T-helper 1 cell treated with Interleukin-12 subunit alpha and Interleukin-12 subunit beta and Interleukin-4 antibody, amounts not matched to agents 30 μg/mL and 1 μg/mL, for 36 hours (primary cell): ENCODE results near the gene CNGA3.

Source experiments
- H3K27ac Mint-ChIP-seq: one replicate; pipeline ENCODE4 v1.8.0; 2021; ENCODE audit warnings: mild to moderate bottlenecking, mixed read lengths
- H3K27me3 Mint-ChIP-seq: one replicate; pipeline ENCODE4 v1.8.0; 2021; ENCODE audit warnings: low read depth, mixed read lengths
- H3K36me3 Mint-ChIP-seq: one replicate; pipeline ENCODE4 v1.8.0; 2021; ENCODE audit warnings: low read depth, mixed read lengths
- H3K4me1 Mint-ChIP-seq: one replicate; pipeline ENCODE4 v1.8.0; 2021; ENCODE audit warnings: low read depth, mixed read lengths
- H3K4me3 Mint-ChIP-seq: one replicate; pipeline ENCODE4 v1.8.0; 2021; ENCODE audit warnings: mild to moderate bottlenecking, moderate library complexity, mixed read lengths
- H3K9me3 Mint-ChIP-seq: one replicate; pipeline ENCODE4 v1.8.0; 2021; ENCODE audit warnings: mixed read lengths

Gene CNGA3

DNA sequence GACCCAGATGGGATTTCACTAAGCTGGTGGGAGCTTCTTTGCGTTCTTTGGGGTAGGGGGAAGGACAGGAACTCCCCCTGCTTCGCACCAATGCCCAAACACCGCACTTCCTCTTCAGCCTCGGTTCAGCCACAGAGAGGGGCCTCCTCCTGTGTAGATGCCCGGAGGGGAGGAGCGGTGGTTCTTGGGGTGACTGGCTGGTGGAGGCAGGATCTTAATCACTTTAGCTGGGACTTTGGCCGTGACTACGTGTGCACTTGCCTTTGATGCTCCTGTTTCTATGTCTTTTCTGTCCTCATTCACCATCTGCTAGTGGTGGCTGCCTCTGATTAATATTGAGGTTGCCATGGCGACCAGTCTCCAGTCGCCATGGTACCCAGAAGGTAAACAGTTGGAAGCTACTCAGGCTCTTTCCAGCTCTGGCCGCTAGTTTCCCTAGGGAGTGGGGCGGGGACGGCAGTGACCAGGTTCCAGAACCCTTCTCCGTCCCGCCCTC is 1.9 kb downstream of the CNGA3 start:
- Mint-ChIP-seq H3K9me3 (peaks cover 3% of the 10 kb centered on the region), H3K27me3 (peaks cover 69% of the 10 kb centered on the region), H3K27ac (no peak overlapping the region), H3K4me1 (no peaks in the 10 kb centered on the region), H3K36me3 (no peaks in the 10 kb centered on the region), H3K4me3 (no peak overlapping the region)

DNA sequence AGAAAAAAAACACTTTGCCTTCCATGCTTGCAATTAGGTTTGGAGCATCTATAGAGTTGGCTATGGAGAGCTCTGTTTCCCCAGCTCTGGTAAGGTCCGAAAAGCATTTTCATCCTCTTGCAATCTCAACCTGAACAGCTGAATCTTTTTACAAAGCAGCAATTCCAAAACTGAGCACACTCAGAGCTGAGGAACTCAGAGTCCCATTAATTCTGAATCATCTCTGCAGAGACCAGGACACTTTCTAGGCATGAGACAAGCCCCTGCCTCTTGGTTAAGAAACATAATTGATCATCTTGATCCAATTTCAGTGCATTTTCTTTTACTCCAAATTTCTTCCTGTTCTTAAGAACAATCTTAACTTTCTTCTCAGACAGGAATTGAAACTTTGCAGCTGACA is 4.2 kb downstream of the CNGA3 start:
- H3K36me3 Mint-ChIP-seq: no peaks in the 10 kb centered on the region
- peaks cover 56% of the 10 kb centered on the region for H3K27me3 Mint-ChIP-seq
- H3K27ac Mint-ChIP-seq: no peak overlapping the region
- no peaks in the 10 kb centered on the region for H3K4me1 Mint-ChIP-seq
- peaks cover 3% of the 10 kb centered on the region for H3K9me3 Mint-ChIP-seq
- H3K4me3 Mint-ChIP-seq: no peak overlapping the region

GRCh38 chr2:98355881-98356280 is 9.6 kb downstream of the CNGA3 start:
- Mint-ChIP-seq H3K27me3 (peaks cover 19% of the 10 kb centered on the region), H3K27ac (no peak overlapping the region), H3K4me3 (no peak overlapping the region), H3K4me1 (no peaks in the 10 kb centered on the region), H3K36me3 (no peaks in the 10 kb centered on the region), H3K9me3 (peaks cover 3% of the 10 kb centered on the region)

- Mint-ChIP-seq H3K4me3 (no peak overlapping the region), H3K4me1 (no peaks in the 10 kb centered on the region), H3K36me3 (no peaks in the 10 kb centered on the region), H3K27me3 (peaks cover 15% of the 10 kb centered on the region), H3K27ac (no peak overlapping the region), H3K9me3 (peaks cover 3% of the 10 kb centered on the region)
Observed at GRCh38 chr2:98356729-98357128, 10.5 kb downstream of the CNGA3 start.

DNA sequence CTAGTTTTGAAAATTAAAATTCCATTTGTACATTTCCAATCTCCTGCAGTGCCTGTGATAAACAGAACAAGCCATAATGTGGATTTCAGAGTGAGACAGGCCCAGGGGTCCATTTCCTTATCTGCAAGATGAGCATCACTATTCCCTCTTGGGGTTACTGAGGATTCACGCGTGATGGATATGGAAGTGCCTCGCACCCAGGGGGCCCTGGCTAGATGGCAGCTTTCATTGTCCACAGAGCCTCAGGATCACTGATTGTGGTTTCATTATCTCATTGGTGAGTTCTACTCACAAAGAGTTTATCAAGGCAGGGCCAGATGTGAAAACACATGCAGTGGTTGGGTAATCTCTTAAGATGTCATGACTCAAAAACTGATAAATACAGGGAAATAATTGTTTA is 11.6 kb downstream of the CNGA3 start:
- no peak overlapping the region for H3K27ac Mint-ChIP-seq
- H3K4me3 Mint-ChIP-seq: no peak overlapping the region
- H3K36me3 Mint-ChIP-seq: no peaks in the 10 kb centered on the region

GRCh38 chr2:98359986-98360385 is 13.7 kb downstream of the CNGA3 start:
- Mint-ChIP-seq H3K27ac (no peak overlapping the region), H3K36me3 (no peaks in the 10 kb centered on the region), H3K4me1 (no peaks in the 10 kb centered on the region), H3K9me3 (no peaks in the 10 kb centered on the region), H3K27me3 (peaks cover 12% of the 10 kb centered on the region), H3K4me3 (no peak overlapping the region)

More for the DNA sequence above, 11.6 kb downstream of the CNGA3 start:
- peaks cover 12% of the 10 kb centered on the region for H3K27me3 Mint-ChIP-seq
- no peaks in the 10 kb centered on the region for H3K9me3 Mint-ChIP-seq
- H3K4me1 Mint-ChIP-seq: no peaks in the 10 kb centered on the region

DNA sequence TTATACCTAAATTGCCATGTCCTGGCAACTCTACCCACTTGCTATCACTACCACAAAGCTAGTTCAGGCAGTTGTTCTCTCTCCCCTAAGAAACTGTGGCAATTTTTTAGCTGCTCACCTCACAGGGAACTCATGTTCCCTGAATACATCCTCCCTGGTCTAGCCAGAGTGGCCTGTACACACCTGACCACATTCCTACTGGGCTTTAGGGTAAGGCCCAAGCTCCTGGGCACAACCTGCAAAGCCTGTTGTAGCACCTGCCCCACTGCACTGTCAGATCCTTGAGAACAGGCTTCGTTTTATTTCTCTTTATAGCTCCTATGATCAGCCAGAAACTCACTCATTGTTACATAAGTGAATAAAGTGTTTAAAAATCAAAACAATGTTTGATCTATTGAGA is 21.5 kb downstream of the CNGA3 start:
- Mint-ChIP-seq H3K27me3 (peaks cover 11% of the 10 kb centered on the region), H3K4me3 (no peak overlapping the region), H3K9me3 (peaks cover 5% of the 10 kb centered on the region), H3K4me1 (no peaks in the 10 kb centered on the region), H3K27ac (no peak overlapping the region), H3K36me3 (no peaks in the 10 kb centered on the region)

- Mint-ChIP-seq H3K36me3 (no peaks in the 10 kb centered on the region), H3K27ac (no peak overlapping the region), H3K27me3 (peaks cover 18% of the 10 kb centered on the region), H3K9me3 (peaks cover 5% of the 10 kb centered on the region), H3K4me3 (no peak overlapping the region), H3K4me1 (no peaks in the 10 kb centered on the region)
Observed at GRCh38 chr2:98369710-98370239, 23.5 kb downstream of the CNGA3 start.

- Mint-ChIP-seq H3K4me1 (no peaks in the 10 kb centered on the region), H3K27me3 (peaks cover 17% of the 10 kb centered on the region), H3K36me3 (no peaks in the 10 kb centered on the region), H3K9me3 (peaks cover 5% of the 10 kb centered on the region), H3K4me3 (no peak overlapping the region), H3K27ac (no peak overlapping the region)
Observed at GRCh38 chr2:98372121-98372520, 25.9 kb downstream of the CNGA3 start.

DNA sequence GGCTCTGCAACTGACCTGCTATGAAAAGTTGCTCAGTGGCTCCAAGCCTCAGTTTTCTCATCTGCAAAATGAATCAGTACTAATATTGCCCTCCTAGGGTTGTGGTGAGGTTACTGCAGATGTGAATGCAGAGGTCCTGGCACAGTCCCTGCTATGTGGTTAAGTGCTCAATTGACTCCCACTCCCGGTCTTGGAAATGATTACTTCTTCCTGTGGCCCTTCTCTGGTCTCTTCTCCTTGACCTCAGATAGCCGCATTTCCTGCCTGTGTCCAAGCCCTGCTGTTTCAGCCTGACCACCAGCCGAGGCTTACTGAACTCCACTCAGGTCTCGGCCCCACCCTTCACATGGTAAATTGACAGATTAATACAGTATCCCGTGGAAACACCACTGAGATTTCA is 26.3 kb downstream of the CNGA3 start:
- H3K4me3 Mint-ChIP-seq: no peak overlapping the region
- H3K4me1 Mint-ChIP-seq: no peaks in the 10 kb centered on the region
- H3K27ac Mint-ChIP-seq: no peak overlapping the region
- no peaks in the 10 kb centered on the region for H3K36me3 Mint-ChIP-seq
- peaks cover 3% of the 10 kb centered on the region for H3K9me3 Mint-ChIP-seq
- H3K27me3 Mint-ChIP-seq: peaks cover 17% of the 10 kb centered on the region

DNA sequence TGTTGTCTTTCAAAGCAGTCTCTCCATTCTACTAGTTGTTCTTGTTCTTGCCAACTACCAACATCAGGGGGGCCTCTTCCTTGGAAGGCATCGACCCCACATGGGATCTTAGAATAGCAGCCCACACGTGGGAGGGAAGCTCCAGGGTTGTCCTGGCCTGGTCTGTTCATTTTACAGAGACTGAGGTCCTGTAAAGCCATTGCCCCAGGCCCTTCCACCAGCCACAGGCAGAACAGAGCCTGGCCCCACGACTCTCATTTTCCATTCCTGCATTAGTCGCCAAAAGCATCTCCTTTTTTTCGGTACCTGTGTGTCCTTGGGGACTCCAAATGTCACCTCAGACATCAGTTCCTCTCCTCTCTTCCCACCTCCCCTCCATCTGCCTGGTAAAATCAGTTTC is 28.0 kb downstream of the CNGA3 start:
- H3K27ac Mint-ChIP-seq: no peak overlapping the region
- H3K36me3 Mint-ChIP-seq: no peaks in the 10 kb centered on the region
- H3K4me1 Mint-ChIP-seq: no peaks in the 10 kb centered on the region
- peaks cover 20% of the 10 kb centered on the region for H3K27me3 Mint-ChIP-seq
- H3K9me3 Mint-ChIP-seq: no peaks in the 10 kb centered on the region
- H3K4me3 Mint-ChIP-seq: no peak overlapping the region

- Mint-ChIP-seq H3K9me3 (no peaks in the 10 kb centered on the region), H3K4me3 (no peak overlapping the region), H3K4me1 (no peaks in the 10 kb centered on the region), H3K27me3 (peaks cover 20% of the 10 kb centered on the region), H3K36me3 (no peaks in the 10 kb centered on the region), H3K27ac (no peak overlapping the region)
Observed at GRCh38 chr2:98374958-98375570, 28.8 kb downstream of the CNGA3 start.

DNA sequence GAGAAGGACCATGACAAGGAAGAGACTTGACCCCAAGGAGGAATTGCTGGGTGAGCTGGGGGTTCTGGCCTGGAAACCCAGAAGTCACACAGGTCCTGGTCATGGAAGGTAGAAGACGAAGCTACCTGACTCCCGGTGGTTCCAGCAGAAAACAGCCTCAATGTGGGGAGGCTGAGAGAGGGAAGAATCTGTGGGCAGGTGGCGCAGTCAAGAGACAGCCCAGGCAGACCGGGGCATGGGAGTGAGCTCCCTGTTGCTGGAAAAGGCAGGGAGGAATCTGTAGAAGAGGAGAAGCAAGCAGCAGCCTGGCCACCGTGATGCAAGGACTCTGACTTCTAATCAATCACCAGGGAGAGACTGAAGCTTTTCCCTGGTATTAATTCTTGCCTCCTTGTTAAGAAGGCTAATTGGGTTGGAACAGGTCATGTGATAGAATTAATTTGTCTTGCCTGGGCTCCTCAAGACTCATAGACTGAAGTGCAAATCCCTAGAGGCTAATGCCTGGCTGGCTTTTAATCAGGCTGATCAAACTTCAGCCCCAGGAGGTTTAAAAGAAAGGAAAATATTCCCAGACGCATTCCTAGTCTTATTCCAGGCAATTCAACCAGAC is 30.1 kb downstream of the CNGA3 start:
- no peaks in the 10 kb centered on the region for H3K4me1 Mint-ChIP-seq
- peaks cover 20% of the 10 kb centered on the region for H3K27me3 Mint-ChIP-seq
- no peak overlapping the region for H3K4me3 Mint-ChIP-seq
- H3K9me3 Mint-ChIP-seq: no peaks in the 10 kb centered on the region
- no peak overlapping the region for H3K27ac Mint-ChIP-seq
- no peaks in the 10 kb centered on the region for H3K36me3 Mint-ChIP-seq

DNA sequence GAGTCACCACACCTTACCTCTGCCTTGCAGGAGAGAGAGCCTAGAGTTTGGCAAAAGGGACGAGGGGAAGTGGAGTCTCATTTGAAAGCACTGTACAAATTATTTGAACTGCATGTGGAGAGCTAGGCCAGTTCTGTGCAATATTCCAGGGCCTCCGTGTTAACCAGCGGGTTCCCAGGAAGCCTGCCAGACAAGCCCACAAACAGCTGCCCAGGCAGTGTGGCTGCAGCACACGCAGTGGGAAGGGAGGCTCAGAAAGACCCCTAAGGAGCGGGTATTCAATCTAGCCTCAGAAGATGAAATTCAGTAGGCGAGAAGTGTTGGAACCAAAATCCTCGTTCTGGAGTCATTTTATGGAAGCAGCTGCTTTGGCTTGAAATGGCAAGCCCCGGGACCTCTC is 30.7 kb downstream of the CNGA3 start:
- Mint-ChIP-seq H3K27me3 (peaks cover 20% of the 10 kb centered on the region), H3K36me3 (no peaks in the 10 kb centered on the region), H3K4me3 (no peak overlapping the region), H3K27ac (no peak overlapping the region), H3K4me1 (no peaks in the 10 kb centered on the region), H3K9me3 (no peaks in the 10 kb centered on the region)

DNA sequence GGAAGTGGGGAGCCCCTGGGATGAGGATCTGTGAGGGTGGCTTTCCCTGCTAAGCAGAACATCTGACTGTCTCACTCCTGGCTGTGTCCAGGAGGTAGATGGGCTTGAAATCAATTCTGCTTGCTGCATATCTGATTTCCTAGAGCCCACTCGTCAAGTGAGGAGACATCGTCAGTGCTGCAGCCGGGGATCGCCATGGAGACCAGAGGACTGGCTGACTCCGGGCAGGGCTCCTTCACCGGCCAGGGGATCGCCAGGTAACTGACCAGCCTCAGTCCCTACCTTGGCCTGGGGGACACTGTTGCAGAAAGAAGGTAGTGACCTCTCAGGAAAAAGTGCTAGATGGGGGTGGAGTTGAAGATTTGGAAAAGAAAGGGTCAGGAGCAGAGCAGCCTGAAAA is 31.3 kb downstream of the CNGA3 start:
- peaks cover 20% of the 10 kb centered on the region for H3K27me3 Mint-ChIP-seq
- H3K9me3 Mint-ChIP-seq: no peaks in the 10 kb centered on the region
- H3K4me3 Mint-ChIP-seq: no peak overlapping the region
- no peak overlapping the region for H3K27ac Mint-ChIP-seq
- H3K36me3 Mint-ChIP-seq: no peaks in the 10 kb centered on the region
- H3K4me1 Mint-ChIP-seq: no peaks in the 10 kb centered on the region
